ENCODE data around the gene TBL1XR1. TPM values are rescaled to one million over a fixed set of nuclear protein-coding genes. Genes with fewer than 3 reads are reported as not detected.

Gene TBL1XR1
- total and polyA plus RNA-seq, 2 of the 13 experiments (the other 11 are each of a cell fraction or from before 2014, with no cell fraction given): 57.7 to 62.5 TPM

DNA sequence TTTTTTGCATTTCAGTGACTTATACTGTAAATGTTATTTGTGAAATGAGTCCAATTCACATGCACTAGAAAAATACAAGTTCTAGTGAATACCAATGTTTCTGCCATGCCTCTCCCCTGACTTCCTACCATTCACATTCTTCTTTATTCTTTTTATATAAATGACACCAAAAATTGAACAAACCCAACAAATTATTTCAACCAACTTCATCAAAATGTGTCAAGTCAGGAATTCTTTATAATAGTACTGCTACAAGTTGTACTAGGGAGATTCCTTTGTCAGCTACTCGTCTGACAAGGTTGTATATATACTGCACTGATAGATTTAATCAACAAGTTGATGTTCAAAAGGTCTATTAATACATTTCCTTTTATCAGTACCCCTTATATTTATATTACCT is 3.0 kb downstream of the TBL1XR1 start:
- Histone ChIP-seq H3K9ac (ENCODE audit: insufficient read depth, low read depth, low read length) (peak overlapping the region; percentile 21; the same call in 1 of the 2 replicates), H4K20me1 (ENCODE audit: insufficient read depth, low read length) (peaks cover 52% of the 10 kb centered on the region), H3K4me2 (ENCODE audit: low read depth, low read length) (peak overlapping the region; percentile 64), H3K79me2 (ENCODE audit: insufficient read depth, low read length) (peaks cover 73% of the 10 kb centered on the region), H3K36me3 (replicated peaks in 1 of 2; ENCODE audit: control insufficient read depth in 1 of 2, insufficient read depth in 2 of 2, low read length in 2 of 2) (no peaks in the 10 kb centered on the region), H3K9me3 (ENCODE audit: low read length) (no peaks in the 10 kb centered on the region), H3K27me3 (ENCODE audit: control insufficient read depth in 1 of 2, insufficient read depth in 2 of 2, low read length in 2 of 2) (no peaks in the 10 kb centered on the region; a peak in 1 of 5 replicates), H3K27ac (ENCODE audit: extremely low read length, insufficient read depth, low read length) (no peak overlapping the region), H3K4me1 (ENCODE audit: insufficient read depth, low read length) (peaks cover 54% of the 10 kb centered on the region), H3K4me3 (replicated peaks in 1 of 3; ENCODE audit: insufficient read depth in 1 of 3, low read depth in 2 of 3, low read length in 3 of 3) (peak overlapping the region in 2 of 3 experiments; percentile 82 to 98; a peak in 4 of 6 replicates), H2AFZ (ENCODE audit: low read length) (no peak overlapping the region)
- 79% methylated on average over 1 of the region's 1 CpG for WGBS (ENCODE audit: low lambda C conversion rate)
- intact Hi-C loops (cut with micrococcal nuclease; ENCODE audit: unreplicated experiment) (loop anchor here (10.0 kb wide), 1 partner anchor 301 kb away; no protein-coding TSS in a partner anchor), in situ Hi-C loops (cut with HindIII; ENCODE audit: extremely low pct_ligation_motif_present, low pct_unique_long_range_greater_than_20kb) (loop anchor here (10.0 kb wide), 1 partner anchor 139 kb away; no protein-coding TSS in a partner anchor)
- no peak for DNase-seq (ENCODE audit: low spot score)
- CTCF ChIA-PET (ENCODE audit: low intra/inter-chr PET ratio, low total read pairs): no interaction called here
- POLR2A ChIA-PET: interaction anchor here (6.1 kb wide), 1 partner anchor 166 kb away, joined by 125 read pairs; no protein-coding TSS in a partner anchor
- FAIRE-seq: no peak
- no TSS peak for BruUV-seq (replicated peaks)
- TF ChIP-seq ZNF496 (CRISPR knock-in tag; IDR thresholded peaks at IDR 0.05; ENCODE audit: insufficient replicate concordance) (no peak), SMAD9 (CRISPR knock-in tag; IDR thresholded peaks at IDR 0.05) (no peak), MTF2 (CRISPR knock-in tag; IDR thresholded peaks at IDR 0.05; ENCODE audit: borderline replicate concordance) (no peak), MAFF (IDR thresholded peaks at IDR 0.05; ENCODE audit: low read depth, low read length) (peak; percentile 54; the same call in 1 of the 2 replicates), JARID2 (CRISPR knock-in tag; IDR thresholded peaks at IDR 0.05; ENCODE audit: insufficient replicate concordance) (no peak), MAFK (conservative IDR thresholded peaks at IDR 0.05 in 1 of 2, IDR thresholded peaks at IDR 0.05 in 1 of 2; ENCODE audit: low read length in 2 of 2) (peak; percentile 72 to 73), ZNF746 (CRISPR knock-in tag; IDR thresholded peaks at IDR 0.05) (no peak), FOXO1 (CRISPR knock-in tag; IDR thresholded peaks at IDR 0.05) (no peak), ZNF672 (CRISPR knock-in tag; IDR thresholded peaks at IDR 0.05) (no peak), ZNF160 (CRISPR knock-in tag; IDR thresholded peaks at IDR 0.05) (no peak), DMAP1 (CRISPR knock-in tag; IDR thresholded peaks at IDR 0.05) (no peak), RCOR2 (CRISPR knock-in tag; IDR thresholded peaks at IDR 0.05) (no peak), ZNF337 (CRISPR knock-in tag; IDR thresholded peaks at IDR 0.05; ENCODE audit: borderline replicate concordance, low read depth) (no peak), ZFP82 (CRISPR knock-in tag; IDR thresholded peaks at IDR 0.05; ENCODE audit: borderline replicate concordance) (no peak)
- TF ChIP-seq, protein P1, sequence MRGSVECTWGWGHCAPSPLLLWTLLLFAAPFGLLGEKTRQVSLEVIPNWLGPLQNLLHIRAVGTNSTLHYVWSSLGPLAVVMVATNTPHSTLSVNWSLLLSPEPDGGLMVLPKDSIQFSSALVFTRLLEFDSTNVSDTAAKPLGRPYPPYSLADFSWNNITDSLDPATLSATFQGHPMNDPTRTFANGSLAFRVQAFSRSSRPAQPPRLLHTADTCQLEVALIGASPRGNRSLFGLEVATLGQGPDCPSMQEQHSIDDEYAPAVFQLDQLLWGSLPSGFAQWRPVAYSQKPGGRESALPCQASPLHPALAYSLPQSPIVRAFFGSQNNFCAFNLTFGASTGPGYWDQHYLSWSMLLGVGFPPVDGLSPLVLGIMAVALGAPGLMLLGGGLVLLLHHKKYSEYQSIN (CRISPR knock-in tag; IDR thresholded peaks at IDR 0.05; ENCODE audit: borderline replicate concordance): no peak
- TF ChIP-seq, protein P2, sequence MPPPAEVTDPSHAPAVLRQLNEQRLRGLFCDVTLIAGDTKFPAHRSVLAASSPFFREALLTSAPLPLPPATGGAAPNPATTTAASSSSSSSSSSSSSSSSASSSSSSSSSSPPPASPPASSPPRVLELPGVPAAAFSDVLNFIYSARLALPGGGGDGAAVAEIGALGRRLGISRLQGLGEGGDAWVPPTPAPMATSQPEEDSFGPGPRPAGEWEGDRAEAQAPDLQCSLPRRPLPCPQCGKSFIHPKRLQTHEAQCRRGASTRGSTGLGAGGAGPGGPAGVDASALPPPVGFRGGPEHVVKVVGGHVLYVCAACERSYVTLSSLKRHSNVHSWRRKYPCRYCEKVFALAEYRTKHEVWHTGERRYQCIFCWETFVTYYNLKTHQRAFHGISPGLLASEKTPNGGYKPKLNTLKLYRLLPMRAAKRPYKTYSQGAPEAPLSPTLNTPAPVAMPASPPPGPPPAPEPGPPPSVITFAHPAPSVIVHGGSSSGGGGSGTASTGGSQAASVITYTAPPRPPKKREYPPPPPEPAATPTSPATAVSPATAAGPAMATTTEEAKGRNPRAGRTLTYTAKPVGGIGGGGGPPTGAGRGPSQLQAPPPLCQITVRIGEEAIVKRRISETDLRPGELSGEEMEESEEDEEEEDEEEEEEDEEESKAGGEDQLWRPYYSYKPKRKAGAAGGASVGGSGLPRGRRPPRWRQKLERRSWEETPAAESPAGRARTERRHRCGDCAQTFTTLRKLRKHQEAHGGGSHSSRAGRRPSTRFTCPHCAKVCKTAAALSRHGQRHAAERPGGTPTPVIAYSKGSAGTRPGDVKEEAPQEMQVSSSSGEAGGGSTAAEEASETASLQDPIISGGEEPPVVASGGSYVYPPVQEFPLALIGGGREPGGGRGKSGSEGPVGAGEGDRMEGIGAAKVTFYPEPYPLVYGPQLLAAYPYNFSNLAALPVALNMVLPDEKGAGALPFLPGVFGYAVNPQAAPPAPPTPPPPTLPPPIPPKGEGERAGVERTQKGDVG (CRISPR knock-in tag; IDR thresholded peaks at IDR 0.05; ENCODE audit: borderline replicate concordance): no peak
- TF ChIP-seq, protein P3, sequence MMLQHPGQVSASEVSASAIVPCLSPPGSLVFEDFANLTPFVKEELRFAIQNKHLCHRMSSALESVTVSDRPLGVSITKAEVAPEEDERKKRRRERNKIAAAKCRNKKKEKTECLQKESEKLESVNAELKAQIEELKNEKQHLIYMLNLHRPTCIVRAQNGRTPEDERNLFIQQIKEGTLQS (CRISPR knock-in tag; IDR thresholded peaks at IDR 0.05): no peak
- TF ChIP-seq, protein P4, sequence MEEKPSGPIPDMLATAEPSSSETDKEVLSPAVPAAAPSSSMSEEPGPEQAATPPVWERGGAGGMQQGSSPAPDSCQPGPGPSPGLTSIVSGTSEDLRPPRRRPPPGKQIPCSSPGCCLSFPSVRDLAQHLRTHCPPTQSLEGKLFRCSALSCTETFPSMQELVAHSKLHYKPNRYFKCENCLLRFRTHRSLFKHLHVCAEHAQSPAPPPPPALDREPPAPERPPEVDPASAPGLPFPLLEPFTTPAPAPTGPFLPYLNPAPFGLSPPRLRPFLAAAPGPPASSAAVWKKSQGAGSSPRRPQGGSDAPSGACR (CRISPR knock-in tag; IDR thresholded peaks at IDR 0.05): no peak
- no peak for ATAC-seq
